ENCODE measurements around the gene COX19. TPM values are rescaled to one million over a fixed set of nuclear protein-coding genes. Genes with fewer than 3 reads are reported as not detected.

The COX19 gene
- total RNA-seq, 1 experiment from 2014 or later, result 14.0 TPM

- ChIA-PET POLR2A (no interaction called here), CTCF (no interaction called here)
Measured at GRCh38 chr7:923108-924041, 52.0 kb downstream of the COX19 start.

More at GRCh38 chr7:923108-924041, 52.0 kb downstream of the COX19 start:
- ATAC-seq, result no peak
- Histone ChIP-seq H3K9me2 (ENCODE audit: insufficient read depth) (no peaks in the 10 kb centered on the region), H3K27me3 (ENCODE audit: insufficient read depth, low read length) (no peaks in the 10 kb centered on the region), H3K79me2 (ENCODE audit: insufficient read depth, low read length) (no peaks in the 10 kb centered on the region), H3K4me2 (ENCODE audit: low read length) (no peak overlapping the region), H4K20me1 (ENCODE audit: insufficient read depth) (no peaks in the 10 kb centered on the region), H3K4me1 (ENCODE audit: control insufficient read depth in 1 of 2, insufficient read depth in 2 of 2, low read length in 2 of 2) (peaks cover 0 to 13% of the 10 kb centered on the region in 2 experiments; a peak in 2 of 4 replicates), H3K36me3 (ENCODE audit: control insufficient read depth in 1 of 2, insufficient read depth in 2 of 2, low read length in 2 of 2) (no peaks in the 10 kb centered on the region), H2AFZ (ENCODE audit: low read depth, low read length, poor library complexity, severe bottlenecking) (no peak overlapping the region), H3K27ac (ENCODE audit: low read depth, low read length) (no peak overlapping the region), H3K9me3 (ENCODE audit: control insufficient read depth in 1 of 2, insufficient read depth in 1 of 2, low read depth in 1 of 2, low read length in 2 of 2) (no peaks in the 10 kb centered on the region), H3K9ac (ENCODE audit: low read length) (no peak overlapping the region), H3K4me3 (replicated peaks in 1 of 2; ENCODE audit: low read depth in 1 of 2, low read length in 2 of 2) (no peak overlapping the region)
- RAD21 ChIA-PET (ENCODE audit: low non-redundant PET in 1 of 2, low total read pairs in 2 of 2, uncharacterized antibody in 2 of 2, unreplicated experiment in 2 of 2), result no interaction called here
- TF ChIP-seq EZH2phosphoT487 (IDR thresholded peaks at IDR 0.05; ENCODE audit: borderline replicate concordance), result no peak
- TF ChIP-seq, protein P1, sequence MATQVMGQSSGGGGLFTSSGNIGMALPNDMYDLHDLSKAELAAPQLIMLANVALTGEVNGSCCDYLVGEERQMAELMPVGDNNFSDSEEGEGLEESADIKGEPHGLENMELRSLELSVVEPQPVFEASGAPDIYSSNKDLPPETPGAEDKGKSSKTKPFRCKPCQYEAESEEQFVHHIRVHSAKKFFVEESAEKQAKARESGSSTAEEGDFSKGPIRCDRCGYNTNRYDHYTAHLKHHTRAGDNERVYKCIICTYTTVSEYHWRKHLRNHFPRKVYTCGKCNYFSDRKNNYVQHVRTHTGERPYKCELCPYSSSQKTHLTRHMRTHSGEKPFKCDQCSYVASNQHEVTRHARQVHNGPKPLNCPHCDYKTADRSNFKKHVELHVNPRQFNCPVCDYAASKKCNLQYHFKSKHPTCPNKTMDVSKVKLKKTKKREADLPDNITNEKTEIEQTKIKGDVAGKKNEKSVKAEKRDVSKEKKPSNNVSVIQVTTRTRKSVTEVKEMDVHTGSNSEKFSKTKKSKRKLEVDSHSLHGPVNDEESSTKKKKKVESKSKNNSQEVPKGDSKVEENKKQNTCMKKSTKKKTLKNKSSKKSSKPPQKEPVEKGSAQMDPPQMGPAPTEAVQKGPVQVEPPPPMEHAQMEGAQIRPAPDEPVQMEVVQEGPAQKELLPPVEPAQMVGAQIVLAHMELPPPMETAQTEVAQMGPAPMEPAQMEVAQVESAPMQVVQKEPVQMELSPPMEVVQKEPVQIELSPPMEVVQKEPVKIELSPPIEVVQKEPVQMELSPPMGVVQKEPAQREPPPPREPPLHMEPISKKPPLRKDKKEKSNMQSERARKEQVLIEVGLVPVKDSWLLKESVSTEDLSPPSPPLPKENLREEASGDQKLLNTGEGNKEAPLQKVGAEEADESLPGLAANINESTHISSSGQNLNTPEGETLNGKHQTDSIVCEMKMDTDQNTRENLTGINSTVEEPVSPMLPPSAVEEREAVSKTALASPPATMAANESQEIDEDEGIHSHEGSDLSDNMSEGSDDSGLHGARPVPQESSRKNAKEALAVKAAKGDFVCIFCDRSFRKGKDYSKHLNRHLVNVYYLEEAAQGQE (IDR thresholded peaks at IDR 0.05; ENCODE audit: low read depth), result no peak
- no peak for TF ChIP-seq ELF1 (IDR thresholded peaks at IDR 0.05; ENCODE audit: borderline replicate concordance, low read depth)
- TF ChIP-seq EGR1 (IDR thresholded peaks at IDR 0.05; ENCODE audit: low read depth), result no peak
- no peak for TF ChIP-seq YY1 (IDR thresholded peaks at IDR 0.05; ENCODE audit: extremely low read depth, insufficient replicate concordance, low read depth, low read length)
- TF ChIP-seq CEBPB (IDR thresholded peaks at IDR 0.05; ENCODE audit: low read depth), result no peak
- no peak for TF ChIP-seq SP1 (IDR thresholded peaks at IDR 0.05; ENCODE audit: low read depth)
- TF ChIP-seq SRF (IDR thresholded peaks at IDR 0.05; ENCODE audit: low read depth), result no peak
- no peak for TF ChIP-seq MAX (IDR thresholded peaks at IDR 0.05)
- no peak for DNase-seq (ENCODE audit: low read depth, low spot score)
- BruUV-seq (replicated peaks), result no TSS peak
- intact Hi-C loops (cut with micrococcal nuclease), result no loop called here

Data from HCT116 (cell line).